ENCODE results near the gene ADPRHL1. TPM values are rescaled to one million over a fixed set of nuclear protein-coding genes. Genes with fewer than 3 reads are reported as not detected.

The ADPRHL1 gene
- total and polyA plus RNA-seq, 2 donors (not counting 3 experiments of a cell fraction or from before 2014, with no cell fraction given), result 0.52 to 0.97 TPM

DNA sequence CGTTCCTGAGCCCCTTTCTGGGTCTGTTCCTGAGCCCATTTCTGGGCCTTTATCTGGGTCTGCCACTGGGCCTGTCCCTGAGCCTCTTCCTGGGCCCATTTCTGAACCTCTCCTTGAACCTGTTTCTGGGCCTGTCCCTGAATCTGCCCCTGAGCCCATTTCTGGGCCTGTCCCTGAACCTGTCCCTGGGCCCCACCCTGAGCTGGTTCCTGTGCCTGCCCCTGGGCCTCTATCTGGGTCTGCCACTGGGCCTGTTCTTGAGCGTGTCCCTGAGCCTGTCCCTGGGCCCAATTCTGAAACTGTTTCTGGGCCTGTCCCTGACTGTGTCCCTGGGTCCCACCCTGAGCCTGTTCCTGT lies 48.9 kb downstream of the ADPRHL1 start:
- ChIA-PET CTCF (no interaction called here), POLR2A (no interaction called here)
- BruUV-seq (replicated peaks), result no TSS peak
- intact Hi-C loops (cut with micrococcal nuclease), result no loop called here
- H3K36me3 ChIP-seq (ENCODE audit: control insufficient read depth in 2 of 2, extremely low read depth in 1 of 2, insufficient read depth in 2 of 2, low read length in 2 of 2), result no peaks in the 10 kb centered on the region
- no peaks in the 10 kb centered on the region for H3K79me2 ChIP-seq (ENCODE audit: control insufficient read depth, insufficient read depth, low read length)
- H3K9ac ChIP-seq (replicated peaks; ENCODE audit: extremely low read depth, insufficient read depth, low read length), result no peak overlapping the region
- H3K27me3 ChIP-seq (ENCODE audit: control insufficient read depth in 2 of 2, insufficient read depth in 2 of 2, low read length in 2 of 2), result no peaks in the 10 kb centered on the region
- no peak overlapping the region for H3K27ac ChIP-seq (ENCODE audit: insufficient read depth, low read depth, low read length)
- no peaks in the 10 kb centered on the region for H3K4me1 ChIP-seq (ENCODE audit: control insufficient read depth, extremely low read depth, insufficient read depth, low read length)
- DNase-seq (ENCODE audit: low read depth, low spot score) (no peak), FAIRE-seq (no peak)
- dilution Hi-C loops (cut with MboI; ENCODE audit: extremely low pct_ligation_motif_present, low sequenced_read_pairs), result no loop called here
- H3K4me2 ChIP-seq (ENCODE audit: insufficient read depth, low read length), result no peak overlapping the region
- H3K4me3 ChIP-seq (replicated peaks in 1 of 3; ENCODE audit: insufficient read depth in 1 of 3, low read depth in 1 of 3, low read length in 3 of 3), result no peak overlapping the region
- H2AFZ ChIP-seq (ENCODE audit: low read depth, low read length), result no peak overlapping the region
- no peaks in the 10 kb centered on the region for H3K9me3 ChIP-seq (replicated peaks; ENCODE audit: control insufficient read depth, insufficient read depth, low read length)
- no peaks in the 10 kb centered on the region for H3K9me1 ChIP-seq (replicated peaks; ENCODE audit: control insufficient read depth, extremely low read depth, insufficient read depth, low read length)
- no peaks in the 10 kb centered on the region for H4K20me1 ChIP-seq (replicated peaks; ENCODE audit: control insufficient read depth, extremely low read depth, insufficient read depth, low read length)
- TF ChIP-seq EZH2 (IDR thresholded peaks at IDR 0.05; ENCODE audit: borderline replicate concordance, low read depth, low read length, severe bottlenecking), result no peak
- no peak for TF ChIP-seq JUN (IDR thresholded peaks at IDR 0.05; ENCODE audit: borderline replicate concordance, insufficient read depth, insufficient read length, low read depth)
- no peak for TF ChIP-seq MYC (IDR thresholded peaks at IDR 0.05; ENCODE audit: low read depth, low read length)
- TF ChIP-seq, protein P1, sequence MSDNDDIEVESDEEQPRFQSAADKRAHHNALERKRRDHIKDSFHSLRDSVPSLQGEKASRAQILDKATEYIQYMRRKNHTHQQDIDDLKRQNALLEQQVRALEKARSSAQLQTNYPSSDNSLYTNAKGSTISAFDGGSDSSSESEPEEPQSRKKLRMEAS (IDR thresholded peaks at IDR 0.05; ENCODE audit: insufficient read depth, insufficient read length), result no peak
- TF ChIP-seq POLR2A (IDR thresholded peaks at IDR 0.05; ENCODE audit: low read depth, low read length), result no peak
- TF ChIP-seq GATA2 (IDR thresholded peaks at IDR 0.05; ENCODE audit: insufficient read depth, insufficient read length, low read depth, low read length), result no peak
- TF ChIP-seq, protein P2, sequence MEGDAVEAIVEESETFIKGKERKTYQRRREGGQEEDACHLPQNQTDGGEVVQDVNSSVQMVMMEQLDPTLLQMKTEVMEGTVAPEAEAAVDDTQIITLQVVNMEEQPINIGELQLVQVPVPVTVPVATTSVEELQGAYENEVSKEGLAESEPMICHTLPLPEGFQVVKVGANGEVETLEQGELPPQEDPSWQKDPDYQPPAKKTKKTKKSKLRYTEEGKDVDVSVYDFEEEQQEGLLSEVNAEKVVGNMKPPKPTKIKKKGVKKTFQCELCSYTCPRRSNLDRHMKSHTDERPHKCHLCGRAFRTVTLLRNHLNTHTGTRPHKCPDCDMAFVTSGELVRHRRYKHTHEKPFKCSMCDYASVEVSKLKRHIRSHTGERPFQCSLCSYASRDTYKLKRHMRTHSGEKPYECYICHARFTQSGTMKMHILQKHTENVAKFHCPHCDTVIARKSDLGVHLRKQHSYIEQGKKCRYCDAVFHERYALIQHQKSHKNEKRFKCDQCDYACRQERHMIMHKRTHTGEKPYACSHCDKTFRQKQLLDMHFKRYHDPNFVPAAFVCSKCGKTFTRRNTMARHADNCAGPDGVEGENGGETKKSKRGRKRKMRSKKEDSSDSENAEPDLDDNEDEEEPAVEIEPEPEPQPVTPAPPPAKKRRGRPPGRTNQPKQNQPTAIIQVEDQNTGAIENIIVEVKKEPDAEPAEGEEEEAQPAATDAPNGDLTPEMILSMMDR (IDR thresholded peaks at IDR 0.05; ENCODE audit: extremely low read depth in 1 of 2, insufficient read depth in 1 of 2, low read depth in 1 of 2, low read length in 2 of 2), result no peak
- TF ChIP-seq FOS (IDR thresholded peaks at IDR 0.05; ENCODE audit: borderline replicate concordance, insufficient read depth, low read length), result no peak
- no peak for TF ChIP-seq POLR2AphosphoS5 (IDR thresholded peaks at IDR 0.05; ENCODE audit: insufficient read depth, low read depth, low read length)

Data from endothelial cell of umbilical vein (primary cell).